OCI-LY1 (cell line): Measurements from ENCODE around the gene ACVR1B.

Source experiments
- CTCF ChIP-seq: fragments of 200-600 bp; sonication (generic), shearing (Covaris generic); IDR thresholded peaks from 2 replicates; pipeline ENCODE4 v1.5.1; 2017; ENCODE audit warnings: mild to moderate bottlenecking, antibody characterized with exemption, low read length, moderate library complexity, mixed read lengths
- EZH2 ChIP-seq: fragments of 200-600 bp; sonication (generic), shearing (Covaris generic); IDR thresholded peaks from 2 replicates; pipeline ENCODE4 v1.8.0; 2017; ENCODE audit warnings: borderline replicate concordance, mixed run types, mild to moderate bottlenecking, antibody characterized with exemption, low read length, moderate library complexity, mixed read lengths

- TF ChIP-seq CTCF = no peak
- TF ChIP-seq EZH2 = no peak
These were observed 46.5 kb upstream of the ACVR1B start for GRCh38 chr12:51904951-51905470.
